Nephron progenitor cell (in vitro differentiated cells): ENCODE results near the gene DHX30.

Experiments used
- DNase-seq: peaks from one replicate; pipeline ENCODE4 v3.0.0; 2021
- H3K27ac Mint-ChIP-seq: 2 replicates; pipeline ENCODE4 v1.8.0; 2021; ENCODE audit warnings: mild to moderate bottlenecking, moderate library complexity, mixed read lengths
- H3K27me3 Mint-ChIP-seq: 2 replicates; pipeline ENCODE4 v1.8.0; 2021; ENCODE audit warnings: mild to moderate bottlenecking, low read depth, mixed read lengths; ENCODE audit not compliant: poor library complexity
- H3K36me3 Mint-ChIP-seq: 2 replicates; pipeline ENCODE4 v1.8.0; 2021; ENCODE audit warnings: low read depth, mixed read lengths
- H3K4me1 Mint-ChIP-seq: 2 replicates; pipeline ENCODE4 v1.8.0; 2021; ENCODE audit warnings: mixed read lengths
- H3K4me3 Mint-ChIP-seq: 2 replicates; pipeline ENCODE4 v1.8.0; 2021; ENCODE audit warnings: mild to moderate bottlenecking, moderate library complexity, mixed read lengths
- H3K9me3 Mint-ChIP-seq: 2 replicates; pipeline ENCODE4 v1.8.0; 2021; ENCODE audit warnings: mild to moderate bottlenecking, moderate library complexity, mixed read lengths
- TF ChIP-seq, protein P1 (sequence below): fragments of 200-600 bp; sonication (generic); IDR thresholded peaks from 2 replicates; pipeline ENCODE4 v1.5.0; 2021; ENCODE audit warnings: antibody characterized with exemption

Gene DHX30

DNA sequence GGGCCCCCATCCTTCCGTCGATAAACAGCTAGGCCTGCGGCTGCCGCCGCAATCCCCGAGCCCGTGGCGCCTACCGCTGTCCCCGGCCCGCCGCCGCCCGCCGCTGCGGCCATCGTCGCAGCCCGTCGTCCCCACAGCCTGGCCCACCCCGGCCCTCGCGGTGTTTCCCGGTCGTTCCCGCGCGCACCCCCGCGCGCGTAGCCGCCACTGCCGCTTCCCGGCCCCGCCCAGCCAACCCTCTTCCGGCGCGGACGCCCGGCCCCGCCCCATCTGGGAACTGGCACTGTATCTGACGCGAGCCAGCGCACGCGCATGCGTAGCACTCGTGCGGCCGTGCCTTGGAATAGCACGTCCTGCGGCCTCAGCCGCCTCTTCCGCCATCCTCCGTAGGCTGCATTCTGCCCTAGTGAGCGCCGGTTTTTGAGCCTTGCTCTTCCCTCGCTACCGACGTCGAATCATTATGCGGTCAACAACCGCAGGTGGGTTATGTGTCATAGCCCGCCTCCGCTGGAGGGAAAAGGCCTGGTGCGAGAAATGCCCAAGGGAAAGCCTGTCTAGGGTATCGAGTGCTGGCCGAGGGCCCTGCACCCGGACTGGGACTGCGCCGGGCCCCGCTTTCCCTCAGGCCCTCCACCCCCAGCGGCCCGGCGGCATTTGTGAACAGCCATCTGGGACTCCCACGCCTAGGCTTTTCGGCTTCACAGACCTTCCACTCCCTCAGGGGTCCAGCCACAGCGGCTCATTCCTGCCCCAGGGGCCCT is 21.1 kb upstream of the DHX30 start, which contains the start of gene SMARCC1:
SMARCC1 (minus strand) TSS at position 209 of the 761 bp plus-strand sequence; CDS start at position 113, 96 bp downstream.
- Mint-ChIP-seq H3K27me3 (no peaks in the 10 kb centered on the region), H3K36me3 (peaks cover 5% of the 10 kb centered on the region), H3K4me1 (peaks cover 15% of the 10 kb centered on the region), H3K4me3 (peak within 1 kb of the TSS; percentile 99), H3K27ac (peak within 1 kb of the TSS; percentile 98), H3K9me3 (no peaks in the 10 kb centered on the region)
- TF ChIP-seq, protein P1, sequence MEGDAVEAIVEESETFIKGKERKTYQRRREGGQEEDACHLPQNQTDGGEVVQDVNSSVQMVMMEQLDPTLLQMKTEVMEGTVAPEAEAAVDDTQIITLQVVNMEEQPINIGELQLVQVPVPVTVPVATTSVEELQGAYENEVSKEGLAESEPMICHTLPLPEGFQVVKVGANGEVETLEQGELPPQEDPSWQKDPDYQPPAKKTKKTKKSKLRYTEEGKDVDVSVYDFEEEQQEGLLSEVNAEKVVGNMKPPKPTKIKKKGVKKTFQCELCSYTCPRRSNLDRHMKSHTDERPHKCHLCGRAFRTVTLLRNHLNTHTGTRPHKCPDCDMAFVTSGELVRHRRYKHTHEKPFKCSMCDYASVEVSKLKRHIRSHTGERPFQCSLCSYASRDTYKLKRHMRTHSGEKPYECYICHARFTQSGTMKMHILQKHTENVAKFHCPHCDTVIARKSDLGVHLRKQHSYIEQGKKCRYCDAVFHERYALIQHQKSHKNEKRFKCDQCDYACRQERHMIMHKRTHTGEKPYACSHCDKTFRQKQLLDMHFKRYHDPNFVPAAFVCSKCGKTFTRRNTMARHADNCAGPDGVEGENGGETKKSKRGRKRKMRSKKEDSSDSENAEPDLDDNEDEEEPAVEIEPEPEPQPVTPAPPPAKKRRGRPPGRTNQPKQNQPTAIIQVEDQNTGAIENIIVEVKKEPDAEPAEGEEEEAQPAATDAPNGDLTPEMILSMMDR = no peak
- peak; percentile 99 for DNase-seq

DNA sequence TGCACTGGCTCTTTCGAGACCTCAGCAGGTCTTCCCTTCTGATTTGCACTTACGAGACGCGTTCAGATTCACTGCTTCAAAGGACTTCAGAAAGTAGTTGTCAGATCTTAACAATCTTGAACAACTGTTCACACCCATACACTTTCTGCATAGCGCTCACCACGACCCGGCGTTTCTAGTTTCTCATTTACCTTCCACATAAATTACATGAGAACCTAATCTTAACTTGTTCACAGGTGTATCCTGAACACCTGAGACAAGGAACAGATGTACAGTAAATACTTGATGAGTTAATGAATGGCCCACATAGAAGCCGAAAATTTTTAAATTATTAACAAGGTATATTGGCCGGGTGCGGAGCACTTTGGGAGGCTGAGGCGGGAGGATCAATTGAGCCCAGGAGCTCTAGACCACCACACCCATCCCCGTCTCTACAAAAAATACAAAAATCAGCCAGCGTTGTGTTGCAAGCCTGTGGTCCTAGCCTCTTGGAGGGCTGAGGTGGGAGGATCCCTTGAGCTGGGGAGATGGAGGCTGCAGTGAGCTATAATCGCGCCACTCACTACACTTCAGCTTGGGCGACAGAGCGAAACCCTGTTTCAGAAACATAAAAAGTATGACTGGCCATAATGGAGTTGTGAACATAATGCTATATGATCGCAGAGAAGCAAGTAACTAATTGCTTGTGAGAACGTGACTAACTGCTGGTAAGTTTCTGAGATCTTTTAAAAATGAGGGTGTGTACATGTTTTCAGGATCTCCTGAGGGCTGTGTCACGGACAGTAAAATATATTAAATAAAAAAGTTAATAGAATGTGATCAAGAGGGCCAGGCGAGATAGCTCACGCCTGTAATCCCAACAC is 20.3 kb upstream of the DHX30 start:
- TF ChIP-seq, protein P1 = no peak
- H3K4me1 Mint-ChIP-seq = peaks cover 15% of the 10 kb centered on the region
- no peaks in the 10 kb centered on the region for H3K27me3 Mint-ChIP-seq
- H3K4me3 Mint-ChIP-seq = peak overlapping the region; percentile 92
- H3K27ac Mint-ChIP-seq = peak overlapping the region; percentile 98
- no peaks in the 10 kb centered on the region for H3K9me3 Mint-ChIP-seq
- peaks cover 5% of the 10 kb centered on the region for H3K36me3 Mint-ChIP-seq
- DNase-seq = no peak

DNA sequence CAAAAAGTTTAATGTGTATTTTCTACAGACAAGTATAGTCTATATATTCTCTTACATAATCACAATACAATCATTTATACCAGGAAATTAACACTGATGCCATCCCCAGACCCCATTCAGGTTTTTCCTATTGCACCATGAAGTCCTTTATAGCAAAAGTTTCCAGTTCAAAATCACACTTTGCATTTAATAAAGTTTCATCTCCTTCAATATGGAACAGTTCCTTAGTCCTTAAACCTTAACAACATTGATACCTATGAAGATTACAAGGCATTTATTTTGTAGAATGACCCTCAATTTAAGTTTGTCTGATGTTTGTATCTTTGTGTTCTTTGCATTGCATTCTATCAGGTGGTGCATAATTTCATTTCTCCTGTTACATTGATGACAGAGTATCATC is 19.3 kb upstream of the DHX30 start:
- TF ChIP-seq, protein P1 = no peak
- no peaks in the 10 kb centered on the region for H3K27me3 Mint-ChIP-seq
- no peaks in the 10 kb centered on the region for H3K36me3 Mint-ChIP-seq
- no peak overlapping the region for H3K4me3 Mint-ChIP-seq
- H3K9me3 Mint-ChIP-seq = no peaks in the 10 kb centered on the region
- peaks cover 21% of the 10 kb centered on the region for H3K4me1 Mint-ChIP-seq
- H3K27ac Mint-ChIP-seq = no peak overlapping the region
- DNase-seq = no peak

DNA sequence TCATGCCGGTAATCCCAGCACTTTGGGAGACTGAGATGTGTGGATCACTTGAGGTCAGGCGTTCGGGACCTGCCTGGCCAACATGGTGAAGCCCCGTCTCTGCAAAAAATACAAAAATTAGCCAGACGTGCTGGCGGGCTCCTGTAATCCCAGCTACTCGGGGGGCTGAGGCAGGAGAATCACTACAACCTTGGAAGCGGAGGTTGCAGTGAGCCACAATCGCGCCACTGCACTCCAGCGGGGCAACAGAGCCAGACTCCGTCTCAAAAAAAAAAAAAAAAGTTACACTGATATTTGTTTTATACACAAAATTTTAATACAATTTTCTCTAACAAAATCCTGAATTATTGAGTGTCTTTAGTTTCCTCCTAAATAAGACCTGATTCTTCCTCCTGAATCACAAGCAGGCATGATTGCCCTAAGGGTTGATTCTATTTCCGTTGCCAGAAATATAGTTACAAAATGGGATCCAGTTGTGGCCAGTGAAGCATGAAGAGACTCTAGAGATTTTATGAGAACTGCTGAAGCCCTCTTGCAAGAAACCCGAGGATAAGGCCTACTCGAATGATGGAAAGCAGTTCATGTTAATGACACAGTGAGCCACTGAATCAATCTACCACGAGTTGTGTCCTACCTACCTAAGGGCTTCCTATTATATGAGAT is 11.6 kb upstream of the DHX30 start:
- H3K9me3 Mint-ChIP-seq = peaks cover 24% of the 10 kb centered on the region
- H3K27me3 Mint-ChIP-seq = no peaks in the 10 kb centered on the region
- no peak overlapping the region for H3K27ac Mint-ChIP-seq
- DNase-seq = no peak
- TF ChIP-seq, protein P1 = no peak
- H3K4me3 Mint-ChIP-seq = no peak overlapping the region
- peaks cover 5% of the 10 kb centered on the region for H3K4me1 Mint-ChIP-seq
- no peaks in the 10 kb centered on the region for H3K36me3 Mint-ChIP-seq

DNA sequence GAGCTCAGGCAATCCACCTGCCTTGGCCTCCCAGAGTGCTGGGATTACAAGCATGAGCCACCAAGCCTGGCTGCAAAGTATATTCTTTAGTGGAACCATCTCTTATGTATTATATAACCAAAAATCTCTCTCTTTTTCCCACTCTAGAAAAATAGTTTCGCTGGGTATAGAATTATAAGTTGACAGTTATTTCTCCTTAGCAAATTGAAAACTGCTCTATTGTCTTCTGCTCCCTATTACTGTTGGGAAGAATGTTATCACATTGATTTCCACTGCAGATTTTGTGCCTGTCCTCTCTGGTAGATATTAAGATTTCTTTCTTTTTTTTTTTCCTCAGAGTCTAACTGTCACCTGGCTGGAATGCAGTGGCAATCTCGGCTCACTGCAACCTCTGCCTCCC is 10.2 kb upstream of the DHX30 start:
- no peaks in the 10 kb centered on the region for H3K36me3 Mint-ChIP-seq
- TF ChIP-seq, protein P1 = no peak
- peaks cover 12% of the 10 kb centered on the region for H3K4me1 Mint-ChIP-seq
- H3K4me3 Mint-ChIP-seq = no peak overlapping the region
- DNase-seq = no peak
- no peaks in the 10 kb centered on the region for H3K27me3 Mint-ChIP-seq
- H3K9me3 Mint-ChIP-seq = peaks cover 24% of the 10 kb centered on the region
- H3K27ac Mint-ChIP-seq = no peak overlapping the region
